ENCODE results near the gene INSYN1. TPM values are rescaled to one million over a fixed set of nuclear protein-coding genes. Genes with fewer than 3 reads are reported as not detected.

INSYN1 gene
- polyA plus RNA-seq, 1 donor, result 3.7 TPM

DNA sequence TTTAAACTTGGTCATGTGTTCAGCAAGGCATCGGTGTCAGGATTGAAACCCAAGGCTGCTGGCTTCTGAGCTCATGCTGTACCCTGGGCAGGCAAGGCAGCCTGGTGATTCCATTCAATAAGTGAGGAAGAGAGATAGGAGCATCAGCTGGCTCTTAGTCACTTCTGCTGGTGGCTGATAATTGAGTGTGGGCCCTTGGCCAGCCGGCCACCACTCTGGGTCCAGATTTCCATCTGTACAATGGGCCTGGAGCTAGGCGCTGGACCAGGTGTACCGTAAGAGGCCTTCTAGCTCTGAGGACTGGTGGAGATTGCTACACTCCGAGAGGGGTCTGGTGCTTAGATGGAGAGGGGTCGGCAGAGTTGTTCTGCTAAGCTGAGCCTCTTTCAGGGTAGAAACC is 64.7 kb downstream of the INSYN1 start:
- Histone ChIP-seq H3K36me3 (ENCODE audit: control insufficient read depth, insufficient read depth, low read length) (no peaks in the 10 kb centered on the region), H3K27me3 (ENCODE audit: control insufficient read depth, insufficient read depth, low read length) (no peaks in the 10 kb centered on the region), H3K4me3 (ENCODE audit: low read length) (no peak overlapping the region), H3K27ac (ENCODE audit: low read length) (no peak overlapping the region), H3K9me3 (ENCODE audit: control insufficient read depth, low read depth, low read length) (no peaks in the 10 kb centered on the region), H3K4me1 (ENCODE audit: control insufficient read depth, insufficient read depth, low read length) (peaks cover 11% of the 10 kb centered on the region)
- no peak for DNase-seq
- WGBS (ENCODE audit: insufficient coverage, low lambda C conversion rate), result 100% methylated on average over 1 of the region's 6 CpGs

- H3K4me3 ChIP-seq (ENCODE audit: low read length), result no peak overlapping the region
- no peaks in the 10 kb centered on the region for H3K36me3 ChIP-seq (ENCODE audit: control insufficient read depth, insufficient read depth, low read length)
- no peak for DNase-seq
- H3K9me3 ChIP-seq (ENCODE audit: control insufficient read depth, low read depth, low read length), result no peaks in the 10 kb centered on the region
- no CpG with 5 or more reads among the region's 2 CpGs for WGBS (ENCODE audit: insufficient coverage, low lambda C conversion rate)
- no peaks in the 10 kb centered on the region for H3K27me3 ChIP-seq (ENCODE audit: control insufficient read depth, insufficient read depth, low read length)
- H3K27ac ChIP-seq (ENCODE audit: low read length), result no peak overlapping the region
- peaks cover 11% of the 10 kb centered on the region for H3K4me1 ChIP-seq (ENCODE audit: control insufficient read depth, insufficient read depth, low read length)
These were observed 65.8 kb downstream of the INSYN1 start for GRCh38 chr15:73687351-73687750.

DNA sequence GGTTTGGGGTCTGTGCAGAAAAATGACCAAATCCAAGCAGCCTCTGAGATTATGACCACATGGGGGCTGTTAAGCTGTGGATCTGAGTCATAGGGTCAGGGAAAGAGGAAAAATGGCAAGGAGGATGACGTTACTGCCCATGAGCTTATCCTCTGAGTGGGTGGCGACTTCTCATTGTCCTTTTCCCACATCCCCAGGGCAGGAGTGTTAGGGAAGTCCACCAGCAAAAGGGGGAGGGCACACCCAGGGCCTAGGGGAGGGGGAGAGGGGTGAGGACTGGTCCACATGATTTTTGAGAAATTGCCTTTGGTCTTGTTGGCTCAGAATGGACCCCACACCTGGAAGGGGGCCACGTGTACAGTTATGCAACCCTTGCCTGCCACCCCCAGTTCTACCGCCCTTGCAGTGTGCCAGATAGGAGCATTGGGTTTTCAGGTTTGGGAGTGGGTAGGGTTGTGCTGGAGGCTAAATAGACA is 66.3 kb downstream of the INSYN1 start:
- DNase-seq, result no peak
- Histone ChIP-seq H3K4me1 (ENCODE audit: control insufficient read depth, insufficient read depth, low read length) (peaks cover 11% of the 10 kb centered on the region), H3K36me3 (ENCODE audit: control insufficient read depth, insufficient read depth, low read length) (no peaks in the 10 kb centered on the region), H3K27ac (ENCODE audit: low read length) (no peak overlapping the region), H3K27me3 (ENCODE audit: control insufficient read depth, insufficient read depth, low read length) (no peaks in the 10 kb centered on the region), H3K4me3 (ENCODE audit: low read length) (no peak overlapping the region), H3K9me3 (ENCODE audit: control insufficient read depth, low read depth, low read length) (no peaks in the 10 kb centered on the region)
- WGBS (ENCODE audit: insufficient coverage, low lambda C conversion rate), result no CpG with 5 or more reads among the region's 4 CpGs

DNA sequence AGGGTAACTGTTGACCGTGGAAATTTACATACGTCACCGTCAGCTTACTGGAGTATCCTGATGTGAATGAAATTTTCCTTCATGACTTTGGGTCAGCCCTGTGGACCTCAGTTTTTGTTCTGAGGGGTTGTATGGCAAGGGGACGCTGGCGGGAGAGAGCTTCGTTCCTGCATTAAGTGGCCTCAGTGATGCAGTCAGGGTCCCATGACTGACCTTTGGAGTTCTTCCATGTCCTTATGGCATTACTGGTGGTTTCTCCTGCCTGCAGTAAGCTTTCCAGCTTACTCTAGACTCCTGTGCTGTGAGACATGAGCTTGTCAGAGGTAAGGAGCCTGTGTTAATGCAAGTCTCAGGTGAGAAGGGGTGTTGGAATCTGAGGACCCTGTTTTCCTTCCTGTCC is 67.2 kb downstream of the INSYN1 start:
- WGBS (ENCODE audit: insufficient coverage, low lambda C conversion rate), result no CpG with 5 or more reads among the region's 6 CpGs
- peaks cover 11% of the 10 kb centered on the region for H3K4me1 ChIP-seq (ENCODE audit: control insufficient read depth, insufficient read depth, low read length)
- DNase-seq, result no peak
- H3K27me3 ChIP-seq (ENCODE audit: control insufficient read depth, insufficient read depth, low read length), result no peaks in the 10 kb centered on the region
- no peak overlapping the region for H3K4me3 ChIP-seq (ENCODE audit: low read length)
- H3K27ac ChIP-seq (ENCODE audit: low read length), result no peak overlapping the region
- H3K36me3 ChIP-seq (ENCODE audit: control insufficient read depth, insufficient read depth, low read length), result no peaks in the 10 kb centered on the region
- no peaks in the 10 kb centered on the region for H3K9me3 ChIP-seq (ENCODE audit: control insufficient read depth, low read depth, low read length)

Other genes with a start within 250 kb of the INSYN1 start
- gene NPTN, start 120.0 kb downstream of the INSYN1 start, polyA plus RNA-seq, result 327 TPM
- 67.2 TPM for gene CD276, start 69.0 kb downstream of the INSYN1 start, polyA plus RNA-seq
- not detected for gene TBC1D21, start 120.2 kb upstream of the INSYN1 start, polyA plus RNA-seq
- gene LOXL1, start 173.1 kb upstream of the INSYN1 start, polyA plus RNA-seq, result 8.5 TPM
- 9.6 TPM for gene STOML1, start 238.9 kb upstream of the INSYN1 start, polyA plus RNA-seq
- gene PML, start 241.4 kb upstream of the INSYN1 start, polyA plus RNA-seq, result 28.3 TPM